ENCODE measurements around the gene TEK. TPM values are rescaled to one million over a fixed set of nuclear protein-coding genes. Genes with fewer than 3 reads are reported as not detected.

Gene TEK
- total RNA-seq, 1 donor from 2014 or later, result 21.7 TPM

DNA sequence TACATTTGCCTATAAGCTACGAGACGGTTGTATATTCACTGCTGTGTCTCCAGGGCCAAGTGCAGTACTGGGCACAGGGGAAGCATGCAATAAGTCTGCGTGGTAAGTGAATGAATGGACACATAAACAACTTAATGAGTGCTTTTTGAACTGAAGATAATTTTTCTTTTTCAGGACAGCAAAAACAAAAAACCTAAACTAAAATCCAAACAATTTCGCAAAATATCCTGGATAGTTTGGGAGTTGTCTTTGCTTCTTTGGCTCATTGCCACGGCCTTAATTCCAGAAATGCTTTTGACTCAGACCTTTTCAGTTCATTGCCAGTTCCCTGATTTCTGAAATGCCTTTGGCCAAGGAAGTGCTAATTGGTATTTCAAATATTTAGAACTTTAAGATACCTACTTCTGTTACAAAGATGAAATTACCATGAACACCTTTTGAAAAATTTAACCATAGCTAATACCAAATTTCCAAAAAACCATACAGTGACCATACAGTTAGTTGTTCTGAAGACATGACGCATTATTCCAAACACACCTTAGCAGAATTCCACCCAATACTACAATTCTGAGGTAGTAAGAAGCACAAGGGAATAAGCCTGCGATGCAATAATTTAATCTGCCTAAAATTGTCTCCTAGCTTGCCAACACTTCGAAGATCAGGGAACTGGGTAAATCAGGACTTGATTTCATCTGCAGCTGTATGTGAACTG lies 42.8 kb downstream of the TEK start:
- DNase-seq, result no peak
- H3K4me3 ChIP-seq, result no peak overlapping the region
- no peaks in the 10 kb centered on the region for H3K27me3 ChIP-seq (ENCODE audit: low read depth)
- TF ChIP-seq CTCF (IDR thresholded peaks at IDR 0.05; ENCODE audit: borderline replicate concordance), result no peak
- H3K36me3 ChIP-seq, result no peaks in the 10 kb centered on the region
- H3K9me3 ChIP-seq (replicated peaks), result no peaks in the 10 kb centered on the region
- H3K27ac ChIP-seq (replicated peaks), result peak overlapping the region; percentile 52
- intact Hi-C loops (cut with micrococcal nuclease), result loop anchor here (5.0 kb wide), 1 partner anchor 50 kb away; no protein-coding TSS in a partner anchor
- peaks cover 45% of the 10 kb centered on the region for H3K4me1 ChIP-seq

- no peak for DNase-seq
- Histone ChIP-seq H3K9me3 (replicated peaks) (no peaks in the 10 kb centered on the region), H3K27ac (replicated peaks) (peak overlapping the region; percentile 52), H3K36me3 (no peaks in the 10 kb centered on the region), H3K27me3 (ENCODE audit: low read depth) (no peaks in the 10 kb centered on the region), H3K4me1 (peaks cover 45% of the 10 kb centered on the region), H3K4me3 (no peak overlapping the region)
- TF ChIP-seq CTCF (IDR thresholded peaks at IDR 0.05; ENCODE audit: borderline replicate concordance), result no peak
- intact Hi-C loops (cut with micrococcal nuclease), result loop anchor here (5.0 kb wide), 1 partner anchor 50 kb away; no protein-coding TSS in a partner anchor
Observed at GRCh38 chr9:27152405-27152718, 43.3 kb downstream of the TEK start.

- no peak for TF ChIP-seq CTCF (IDR thresholded peaks at IDR 0.05; ENCODE audit: borderline replicate concordance)
- no peak overlapping the region for H3K27ac ChIP-seq (replicated peaks)
- H3K9me3 ChIP-seq (replicated peaks), result no peaks in the 10 kb centered on the region
- DNase-seq, result no peak
- H3K36me3 ChIP-seq, result no peaks in the 10 kb centered on the region
- intact Hi-C loops (cut with micrococcal nuclease), result loop anchor here (5.0 kb wide), 1 partner anchor 47 kb away; no protein-coding TSS in a partner anchor
- no peak overlapping the region for H3K4me3 ChIP-seq
- H3K27me3 ChIP-seq (ENCODE audit: low read depth), result no peaks in the 10 kb centered on the region
- H3K4me1 ChIP-seq, result peaks cover 33% of the 10 kb centered on the region
Observed at GRCh38 chr9:27154908-27155307, 45.9 kb downstream of the TEK start.

DNA sequence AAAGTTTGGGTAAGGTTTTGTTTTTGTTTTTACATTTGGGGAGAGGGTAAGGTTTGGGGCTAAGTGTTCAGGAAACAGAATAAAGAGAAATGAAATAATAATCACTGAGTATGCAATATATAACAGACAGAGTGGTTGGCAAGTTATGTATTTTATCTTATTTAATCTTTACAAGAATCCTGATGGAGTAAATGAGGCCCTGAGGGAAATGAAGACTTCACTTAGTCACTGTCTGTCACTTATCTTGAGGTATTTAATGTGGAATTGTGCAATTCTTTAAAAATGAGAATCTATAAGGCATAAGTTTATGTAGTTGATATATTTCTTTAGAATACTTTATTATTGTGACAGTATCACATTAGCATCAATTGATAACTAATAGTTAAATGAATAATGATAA lies 48.1 kb downstream of the TEK start:
- TF ChIP-seq CTCF (IDR thresholded peaks at IDR 0.05; ENCODE audit: borderline replicate concordance), result no peak
- no peaks in the 10 kb centered on the region for H3K36me3 ChIP-seq
- H3K27ac ChIP-seq (replicated peaks), result no peak overlapping the region
- intact Hi-C loops (cut with micrococcal nuclease), result no loop called here
- no peak overlapping the region for H3K4me3 ChIP-seq
- no peaks in the 10 kb centered on the region for H3K9me3 ChIP-seq (replicated peaks)
- DNase-seq, result no peak
- peaks cover 23% of the 10 kb centered on the region for H3K4me1 ChIP-seq
- H3K27me3 ChIP-seq (ENCODE audit: low read depth), result no peaks in the 10 kb centered on the region

DNA sequence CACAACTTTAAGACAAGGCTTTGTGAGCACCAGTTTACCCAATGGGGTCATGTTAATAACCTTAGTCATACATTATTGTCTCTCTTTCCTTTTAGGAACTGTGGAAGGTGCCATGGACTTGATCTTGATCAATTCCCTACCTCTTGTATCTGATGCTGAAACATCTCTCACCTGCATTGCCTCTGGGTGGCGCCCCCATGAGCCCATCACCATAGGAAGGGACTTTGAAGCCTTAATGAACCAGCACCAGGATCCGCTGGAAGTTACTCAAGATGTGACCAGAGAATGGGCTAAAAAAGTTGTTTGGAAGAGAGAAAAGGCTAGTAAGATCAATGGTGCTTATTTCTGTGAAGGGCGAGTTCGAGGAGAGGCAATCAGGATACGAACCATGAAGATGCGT lies 48.7 kb downstream of the TEK start:
- Histone ChIP-seq H3K27ac (replicated peaks) (no peak overlapping the region), H3K4me3 (no peak overlapping the region), H3K36me3 (no peaks in the 10 kb centered on the region), H3K4me1 (peaks cover 25% of the 10 kb centered on the region), H3K9me3 (replicated peaks) (no peaks in the 10 kb centered on the region), H3K27me3 (ENCODE audit: low read depth) (no peaks in the 10 kb centered on the region)
- intact Hi-C loops (cut with micrococcal nuclease), result no loop called here
- no peak for TF ChIP-seq CTCF (IDR thresholded peaks at IDR 0.05; ENCODE audit: borderline replicate concordance)
- DNase-seq, result no peak
